SH-SY5Y (cell line): ENCODE results near the gene UBE2E1.

ENCODE experiments used
- GATA2 ChIP-seq: IDR thresholded peaks from 2 replicates; pipeline ENCODE4 v1.6.1; 2011; ENCODE audit warnings: mild to moderate bottlenecking, low read depth, low read length
- GATA3 ChIP-seq: IDR thresholded peaks from 2 replicates; pipeline ENCODE4 v1.6.1; 2011; ENCODE audit warnings: low read depth, mild to moderate bottlenecking, low read length, moderate library complexity

- TF ChIP-seq GATA3 (no peak), GATA2 (no peak)
These were observed 29.3 kb downstream of the UBE2E1 start for GRCh38 chr3:23835087-23835486.
